Keratinocyte (primary cell): ENCODE data around the gene SPAG16. TPM values are rescaled to one million over a fixed set of nuclear protein-coding genes. Genes with fewer than 3 reads are reported as not detected.

Experiments used
- DNase-seq: peaks from one replicate; pipeline ENCODE4 v3.0.0-alpha.2; 2011; ENCODE audit warnings: low read depth, missing footprints, low spot score
- FAIRE-seq: peaks from 2 replicates; lab custom pipeline; 2011; peaks lifted over from hg19 to GRCh38; lab: Jason Lieb, UNC
- H2AFZ ChIP-seq: 2 replicates; pipeline ENCODE4 v1.6.0; 2012; ENCODE audit warnings: low read length, control low read depth, inconsistent platforms; ENCODE audit not compliant: control insufficient read depth
- H3K27ac ChIP-seq: 2 replicates; pipeline ENCODE4 v1.5.1; 2011; ENCODE audit warnings: low read length; ENCODE audit not compliant: control insufficient read depth, insufficient read depth
- H3K27me3 ChIP-seq: 3 replicates; pipeline ENCODE4 v1.6.0; 2011; ENCODE audit warnings: low read length; ENCODE audit not compliant: control insufficient read depth, insufficient read depth; ENCODE audit errors: extremely low read depth
- H3K36me3 ChIP-seq, 2 experiments: 2 replicates in 1 of 2; 3 replicates in 1 of 2; pipeline ENCODE4 v1.5.1; 2011; ENCODE audit warnings: low read length in 2 of 2, mild to moderate bottlenecking in 1 of 2; ENCODE audit not compliant: control insufficient read depth in 2 of 2, insufficient read depth in 2 of 2; ENCODE audit errors: extremely low read depth in 1 of 2
- H3K4me1 ChIP-seq: 3 replicates; pipeline ENCODE4 v1.5.1; 2011; ENCODE audit warnings: low read length; ENCODE audit not compliant: control insufficient read depth, insufficient read depth; ENCODE audit errors: extremely low read depth
- H3K4me2 ChIP-seq: 3 replicates; pipeline ENCODE4 v1.6.0; 2011; ENCODE audit warnings: low read depth, low read length; ENCODE audit not compliant: control insufficient read depth, insufficient read depth; ENCODE audit errors: extremely low read depth
- H3K4me3 ChIP-seq, 3 experiments: fragments of 200-600 bp in 1 of 3; sonication (generic) in 1 of 3; 2 replicates in 2 of 3; 3 replicates in 1 of 3; pipeline ENCODE4 v1.5.1; 2011 to 2016; ENCODE audit warnings: low read length in 3 of 3, mild to moderate bottlenecking in 3 of 3, control low read depth in 2 of 3, inconsistent platforms in 1 of 3, low read depth in 1 of 3, mixed read lengths in 1 of 3, mixed run types in 1 of 3, moderate library complexity in 1 of 3; ENCODE audit not compliant: control insufficient read depth in 2 of 3, insufficient read depth in 2 of 3; ENCODE audit errors: extremely low read depth in 1 of 3
- H3K79me2 ChIP-seq: 2 replicates; pipeline ENCODE4 v1.6.0; 2012; ENCODE audit warnings: low read length; ENCODE audit not compliant: control insufficient read depth, insufficient read depth
- H3K9ac ChIP-seq: 3 replicates; pipeline ENCODE4 v1.6.0; 2011; ENCODE audit warnings: low read length; ENCODE audit not compliant: control insufficient read depth, insufficient read depth; ENCODE audit errors: extremely low read depth
- H3K9me1 ChIP-seq: 3 replicates; pipeline ENCODE4 v1.6.0; 2011; ENCODE audit warnings: low read length; ENCODE audit not compliant: control insufficient read depth, insufficient read depth; ENCODE audit errors: extremely low read depth
- H3K9me3 ChIP-seq: 2 replicates; pipeline ENCODE4 v1.5.1; 2012; ENCODE audit warnings: low read depth, low read length; ENCODE audit not compliant: control insufficient read depth
- H4K20me1 ChIP-seq: 3 replicates; pipeline ENCODE4 v1.6.0; 2011; ENCODE audit warnings: low read length; ENCODE audit not compliant: control insufficient read depth, insufficient read depth; ENCODE audit errors: extremely low read depth
- CTCF ChIP-seq, 3 experiments: IDR thresholded peaks in 1 of 3; conservative IDR thresholded peaks in 1 of 3; optimal IDR thresholded peaks in 1 of 3; 2 replicates in 2 of 3; 3 replicates in 1 of 3; pipeline versions ENCODE3 to v1.5.1; 2011; ENCODE audit warnings: low read length in 3 of 3, mild to moderate bottlenecking in 3 of 3, moderate library complexity in 2 of 3, control low read depth in 1 of 3, inconsistent platforms in 1 of 3; ENCODE audit not compliant: insufficient read depth in 2 of 3; ENCODE audit errors: extremely low read depth in 1 of 3
- EZH2 ChIP-seq: IDR thresholded peaks from one replicate; pipeline ENCODE4 v1.6.1; 2012; ENCODE audit warnings: inconsistent platforms, mild to moderate bottlenecking, low read length, moderate library complexity
- dilution Hi-C: fragments of 300-500 bp; cut with MboI; formaldehyde crosslinking; loops from one replicate; pipeline ENCODE4 v1.7.0; 2020; ENCODE audit warnings: low sequenced_read_pairs; ENCODE audit not compliant: extremely low pct_ligation_motif_present
- polyA plus RNA-seq, 5 experiments: library from polyadenylated mRNA; depleted of rRNA in 3 of 5; stranded (reverse) in 3 of 5; stranded (forward) in 1 of 5; unstranded in 1 of 5; fragments of >200 nt; gene quantifications; 1 replicate in 1 of 5; 2 replicates in 3 of 5; 3 replicates in 1 of 5; pipeline versions ENCODE4 v1.2.1 to v1.2.3, GENCODE V29; 2011 to 2012; ENCODE audit warnings: missing spikeins in 2 of 5, low read depth in 1 of 5, low replicate concordance in 1 of 5

SPAG16 gene
- polyA plus RNA-seq, 1 donor (not counting 4 experiments of a cell fraction or from before 2014, with no cell fraction given) = 19.6 TPM

- no peaks in the 10 kb centered on the region for H3K9me3 ChIP-seq
- no peaks in the 10 kb centered on the region for H3K4me1 ChIP-seq
- FAIRE-seq = no peak
- TF ChIP-seq CTCF (optimal IDR thresholded peaks at IDR 0.05 in 1 of 3, IDR thresholded peaks at IDR 0.05 in 1 of 3, conservative IDR thresholded peaks at IDR 0.05 in 1 of 3; ENCODE audit: extremely low read depth in 1 of 3, insufficient read depth in 2 of 3, low read length in 3 of 3) (no peak), EZH2 (no peak)
- no peaks in the 10 kb centered on the region for H3K9me1 ChIP-seq
- H4K20me1 ChIP-seq = no peaks in the 10 kb centered on the region
- H2AFZ ChIP-seq = no peak overlapping the region
- no peaks in the 10 kb centered on the region for H3K79me2 ChIP-seq
- H3K27ac ChIP-seq = no peak overlapping the region
- H3K4me2 ChIP-seq = no peak overlapping the region
- no peak overlapping the region for H3K4me3 ChIP-seq
- no peaks in the 10 kb centered on the region for H3K36me3 ChIP-seq
- no peaks in the 10 kb centered on the region for H3K27me3 ChIP-seq
- dilution Hi-C loops = no loop called here
- no peak for DNase-seq
- no peak overlapping the region for H3K9ac ChIP-seq
These were observed 791.2 kb downstream of the SPAG16 start for GRCh38 chr2:214075456-214075855.

GRCh38 chr2:214076527-214076926 is 792.3 kb downstream of the SPAG16 start:
- Histone ChIP-seq H3K27ac (no peak overlapping the region), H3K4me2 (no peak overlapping the region), H3K79me2 (no peaks in the 10 kb centered on the region), H3K27me3 (no peaks in the 10 kb centered on the region), H3K9me1 (no peaks in the 10 kb centered on the region), H3K9me3 (no peaks in the 10 kb centered on the region), H4K20me1 (no peaks in the 10 kb centered on the region), H3K9ac (no peak overlapping the region), H3K36me3 (no peaks in the 10 kb centered on the region), H3K4me1 (no peaks in the 10 kb centered on the region), H2AFZ (no peak overlapping the region), H3K4me3 (no peak overlapping the region)
- DNase-seq (no peak), FAIRE-seq (no peak)
- no peak for TF ChIP-seq CTCF (optimal IDR thresholded peaks at IDR 0.05 in 1 of 3, IDR thresholded peaks at IDR 0.05 in 1 of 3, conservative IDR thresholded peaks at IDR 0.05 in 1 of 3; ENCODE audit: extremely low read depth in 1 of 3, insufficient read depth in 2 of 3, low read length in 3 of 3)
- TF ChIP-seq EZH2 = no peak
- dilution Hi-C loops = no loop called here
